ENCODE measurements around the gene COPB1. TPM values are rescaled to one million over a fixed set of nuclear protein-coding genes. Genes with fewer than 3 reads are reported as not detected.

COPB1 gene
- polyA plus RNA-seq, 1 of the 3 experiments (the other 2 are of a cell fraction), result 81.0 TPM

GRCh38 chr11:14503023-14503422 lies 3.4 kb upstream of the COPB1 start:
- Histone ChIP-seq H3K27ac (ENCODE audit: low read depth in 2 of 2, low read length in 1 of 2) (no peak overlapping the region), H3K9me3 (no peaks in the 10 kb centered on the region), H3K4me1 (ENCODE audit: control insufficient read depth in 1 of 2, insufficient read depth in 2 of 2, low read depth in 1 of 2, low read length in 1 of 2) (no peaks in the 10 kb centered on the region; a peak in 1 of 4 replicates), H2AFZ (ENCODE audit: low read depth) (no peak overlapping the region), H3K4me2 (no peak overlapping the region), H3K36me3 (replicated peaks in 1 of 2; ENCODE audit: control insufficient read depth in 1 of 2, insufficient read depth in 2 of 2, low read length in 1 of 2) (peaks cover 41 to 50% of the 10 kb centered on the region in 2 experiments), H4K20me1 (ENCODE audit: insufficient read depth) (no peaks in the 10 kb centered on the region), H3K79me2 (ENCODE audit: insufficient read depth) (peaks cover 13% of the 10 kb centered on the region), H3F3A (replicated peaks; ENCODE audit: insufficient read depth) (peaks cover 44% of the 10 kb centered on the region), H3K4me3 (ENCODE audit: low read depth in 2 of 2, low read length in 1 of 2) (no peak overlapping the region), H3K27me3 (ENCODE audit: insufficient read depth) (no peaks in the 10 kb centered on the region), H3K9ac (no peak overlapping the region), H3K9me2 (no peaks in the 10 kb centered on the region)
- TF ChIP-seq IRF3 (IDR thresholded peaks at IDR 0.05; ENCODE audit: low read depth, low read length) (no peak), MAX (IDR thresholded peaks at IDR 0.05; ENCODE audit: low read depth) (no peak)
- 100% methylated on average over 1 of the region's 1 CpG for WGBS (ENCODE audit: low lambda C conversion rate)
- DNase-seq, result no peak
- ChIA-PET CTCF (no interaction called here), POLR2A (no interaction called here)

- Histone ChIP-seq H3K4me3 (ENCODE audit: low read depth in 2 of 2, low read length in 1 of 2) (no peak overlapping the region), H2AFZ (ENCODE audit: low read depth) (no peak overlapping the region), H3K79me2 (ENCODE audit: insufficient read depth) (peaks cover 23% of the 10 kb centered on the region), H3F3A (replicated peaks; ENCODE audit: insufficient read depth) (peaks cover 36% of the 10 kb centered on the region), H3K9me2 (no peaks in the 10 kb centered on the region), H3K4me1 (ENCODE audit: control insufficient read depth in 1 of 2, insufficient read depth in 2 of 2, low read depth in 1 of 2, low read length in 1 of 2) (peaks cover 0 to 3% of the 10 kb centered on the region in 2 experiments; a peak in 2 of 4 replicates), H3K9me3 (no peaks in the 10 kb centered on the region), H3K27ac (ENCODE audit: low read depth in 2 of 2, low read length in 1 of 2) (no peak overlapping the region), H3K9ac (no peak overlapping the region), H4K20me1 (ENCODE audit: insufficient read depth) (peaks cover under 1% of the 10 kb centered on the region), H3K27me3 (ENCODE audit: insufficient read depth) (no peaks in the 10 kb centered on the region), H3K36me3 (replicated peaks in 1 of 2; ENCODE audit: control insufficient read depth in 1 of 2, insufficient read depth in 2 of 2, low read length in 1 of 2) (peaks cover 38 to 52% of the 10 kb centered on the region in 2 experiments), H3K4me2 (no peak overlapping the region)
- no peak for DNase-seq
- ChIA-PET CTCF (no interaction called here), POLR2A (no interaction called here)
- TF ChIP-seq RFX5 (IDR thresholded peaks at IDR 0.05; ENCODE audit: low read length), result no peak
- TF ChIP-seq EP300 (IDR thresholded peaks at IDR 0.05; ENCODE audit: borderline replicate concordance in 1 of 2, low read depth in 1 of 2, low read length in 1 of 2), result no peak
- TF ChIP-seq SIN3A (IDR thresholded peaks at IDR 0.05; ENCODE audit: borderline replicate concordance, low read depth, low read length), result no peak
- TF ChIP-seq FOSL2 (IDR thresholded peaks at IDR 0.05; ENCODE audit: borderline replicate concordance, low read depth), result no peak
- no peak for TF ChIP-seq TCF12 (IDR thresholded peaks at IDR 0.05)
- TF ChIP-seq RCOR1 (IDR thresholded peaks at IDR 0.05; ENCODE audit: low read length), result no peak
- no peak for TF ChIP-seq TAF1 (IDR thresholded peaks at IDR 0.05; ENCODE audit: borderline replicate concordance, low read depth, low read length)
- TF ChIP-seq PBX3 (IDR thresholded peaks at IDR 0.05), result no peak
- no peak for TF ChIP-seq TEAD4 (IDR thresholded peaks at IDR 0.05; ENCODE audit: borderline replicate concordance, insufficient read depth)
- no peak for TF ChIP-seq MAX (IDR thresholded peaks at IDR 0.05; ENCODE audit: low read depth)
- TF ChIP-seq JUND (IDR thresholded peaks at IDR 0.05), result no peak
- no peak for TF ChIP-seq FOXM1 (IDR thresholded peaks at IDR 0.05; ENCODE audit: low read depth)
- TF ChIP-seq MXI1 (IDR thresholded peaks at IDR 0.05; ENCODE audit: low read depth, low read length), result no peak
- TF ChIP-seq MEF2A (IDR thresholded peaks at IDR 0.05; ENCODE audit: borderline replicate concordance, low read depth), result no peak
- no peak for TF ChIP-seq NRF1 (IDR thresholded peaks at IDR 0.05; ENCODE audit: low read depth, low read length)
- no peak for TF ChIP-seq USF2 (IDR thresholded peaks at IDR 0.05; ENCODE audit: borderline replicate concordance, low read depth, low read length)
- no peak for TF ChIP-seq FOXJ3 (CRISPR knock-in tag; IDR thresholded peaks at IDR 0.05)
- 92% methylated on average over 4 of the region's 4 CpGs for WGBS (ENCODE audit: low lambda C conversion rate)
Observed at GRCh38 chr11:14502039-14502438, 2.4 kb upstream of the COPB1 start.
